ENCODE data around the gene GSTA3.
"Not testable (repeated sequence)": the region's sequence is repeated elsewhere in the genome, so short reads cannot be mapped to it uniquely, and the experiment has no call there.

GSTA3 gene

GRCh38 chr6:52909531-52909930 is at the start of gene GSTA3:
Gene GSTA3 (minus strand): TSS chr6:52909698. CDS start chr6:52905834, 3,864 bp downstream.
- DNase-seq = no peak

- DNase-seq = no peak
These were observed 49.2 kb upstream of the GSTA3 start for GRCh38 chr6:52958546-52959255.

GRCh38 chr6:52955871-52956270 is 46.4 kb upstream of the GSTA3 start:
- no peak for DNase-seq

GRCh38 chr6:52953911-52954839 is 44.7 kb upstream of the GSTA3 start:
- no peak for DNase-seq

- DNase-seq = no peak
These were observed 36.8 kb upstream of the GSTA3 start for GRCh38 chr6:52946306-52946705.

GRCh38 chr6:52942821-52943220 is 33.3 kb upstream of the GSTA3 start:
- not testable (repeated sequence) for DNase-seq

- no peak for DNase-seq
These were observed 32.7 kb upstream of the GSTA3 start for GRCh38 chr6:52942221-52942620.

GRCh38 chr6:52937908-52938307 is 28.4 kb upstream of the GSTA3 start:
- no peak for DNase-seq

- DNase-seq = no peak
These were observed 24.3 kb upstream of the GSTA3 start for GRCh38 chr6:52933778-52934177.

GRCh38 chr6:52931351-52931750 is 21.9 kb upstream of the GSTA3 start:
- no peak for DNase-seq

GRCh38 chr6:52929321-52930164 is 20.0 kb upstream of the GSTA3 start:
- DNase-seq = no peak

- DNase-seq = no peak
These were observed 18.0 kb upstream of the GSTA3 start for GRCh38 chr6:52927451-52927850.

GRCh38 chr6:52925919-52926792 is 16.7 kb upstream of the GSTA3 start:
- no peak for DNase-seq

- DNase-seq = no peak
These were observed 15.5 kb upstream of the GSTA3 start for GRCh38 chr6:52925042-52925441.

GRCh38 chr6:52923689-52924088 is 14.2 kb upstream of the GSTA3 start:
- not testable (repeated sequence) for DNase-seq

GRCh38 chr6:52922161-52922560 is 12.7 kb upstream of the GSTA3 start:
- no peak for DNase-seq

- DNase-seq = no peak
These were observed 12.2 kb upstream of the GSTA3 start for GRCh38 chr6:52921743-52922142.

- DNase-seq = not testable (repeated sequence)
These were observed 10.0 kb upstream of the GSTA3 start for GRCh38 chr6:52919511-52919910.

GRCh38 chr6:52918771-52919170 is 9.3 kb upstream of the GSTA3 start:
- DNase-seq = not testable (repeated sequence)

GRCh38 chr6:52918027-52918686 is 8.7 kb upstream of the GSTA3 start:
- DNase-seq = not testable (repeated sequence)

GRCh38 chr6:52914516-52914915 is 5.0 kb upstream of the GSTA3 start:
- no peak for DNase-seq
